Kidney (tissue), 14 donors: ENCODE measurements around the gene SCN4A. TPM values are rescaled to one million over a fixed set of nuclear protein-coding genes. Genes with fewer than 3 reads are reported as not detected.
"Not testable (repeated sequence)": the region's sequence is repeated elsewhere in the genome, so short reads cannot be mapped to it uniquely, and the experiment has no call there.

Source experiments
- DNase-seq, 5 donors: peaks; one replicate each; pipeline ENCODE4 v3.0.0-alpha.2; 2013 to 2020
- FAIRE-seq: peaks from 2 replicates; lab custom pipeline; 2012; peaks lifted over from hg19 to GRCh38; lab: Jason Lieb, UNC
- H3K27ac ChIP-seq, 2 donors: one replicate each; pipeline ENCODE4 v1.7.0; 2013; ENCODE audit warnings: low read depth in 2 of 2, low read length in 2 of 2, inconsistent platforms in 1 of 2
- H3K27me3 ChIP-seq: one replicate; pipeline ENCODE4 v1.7.1; 2013; ENCODE audit warnings: low read length, inconsistent platforms; ENCODE audit not compliant: control insufficient read depth, insufficient read depth
- H3K36me3 ChIP-seq, 3 donors: one replicate each; pipeline versions ENCODE4 v1.7.0 to v1.7.1; 2013; ENCODE audit warnings: low read length in 3 of 3, control low read depth in 1 of 3, inconsistent platforms in 1 of 3; ENCODE audit not compliant: insufficient read depth in 3 of 3, control insufficient read depth in 2 of 3
- H3K4me1 ChIP-seq, 3 donors: one replicate each; pipeline versions ENCODE4 v1.7.0 to v1.7.1; 2013; ENCODE audit warnings: low read length in 3 of 3, inconsistent platforms in 1 of 3, low read depth in 1 of 3; ENCODE audit not compliant: control insufficient read depth in 2 of 3, insufficient read depth in 2 of 3
- H3K4me3 ChIP-seq, 3 donors: one replicate each; pipeline versions ENCODE4 v1.7.0 to v1.8.1; 2013; ENCODE audit warnings: low read length in 3 of 3, control low read depth in 1 of 3, inconsistent platforms in 1 of 3
- H3K9ac ChIP-seq, 3 donors: one replicate each; pipeline versions ENCODE4 v1.7.0 to v1.7.1; 2013; ENCODE audit warnings: low read length in 3 of 3, control low read depth in 1 of 3, inconsistent platforms in 1 of 3
- H3K9me3 ChIP-seq, 3 donors: one replicate each; pipeline versions ENCODE4 v1.7.0 to v1.7.1; 2013; ENCODE audit warnings: low read length in 3 of 3, control low read depth in 1 of 3, inconsistent platforms in 1 of 3; ENCODE audit not compliant: control insufficient read depth in 2 of 3, insufficient read depth in 1 of 3
- CTCF ChIP-seq: IDR thresholded peaks from 3 replicates; pipeline ENCODE4 v1.5.1; 2012; ENCODE audit warnings: mild to moderate bottlenecking, moderate library complexity, borderline replicate concordance; ENCODE audit not compliant: insufficient read depth; ENCODE audit errors: extremely low read depth
- intact Hi-C: fragments of 100-400 bp; cut with DNase I; formaldehyde crosslinking; loops from one replicate; pipeline ENCODE4 v1.11.1; 2022
- polyA plus RNA-seq: library from polyadenylated mRNA; stranded (reverse); fragments of 350-450 nt; fragmentation: Illumina TruSeq; extraction: RNeasy Lipid Tissue Mini Kit (QIAGEN cat#74804); gene quantifications from one replicate; pipeline ENCODE4 v1.2.3, GENCODE V29; 2014; ENCODE audit warnings: low read depth, low replicate concordance; ENCODE audit not compliant: insufficient read depth
- total RNA-seq: library from RNA; stranded (reverse); fragmentation: NEBNext Ultra II Directional; extraction: Animal tissue kit (Norgen Biotek cat#: 25700); gene quantifications from one replicate; pipeline ENCODE4 v1.2.1, GENCODE V29; 2021
- donor health status: control.
- donor health status: control.
- donor health status: control.
- donor health status: control.
- donor health status: control.
- donor health status: DM: yes; HTN: yes; CAD: no.
- donor health status: Normal renal cell carcinoma (clear cell type).

SCN4A gene
- total and polyA plus RNA-seq, 2 donors from 2014 or later: 0.19 to 3.4 TPM

GRCh38 chr17:63926164-63926563 lies 46.6 kb downstream of the SCN4A start:
- H3K9me3 ChIP-seq: no peaks in the 10 kb centered on the region
- DNase-seq (no peak), FAIRE-seq (no peak)
- no peaks in the 10 kb centered on the region for H3K36me3 ChIP-seq
- H3K27me3 ChIP-seq: no peaks in the 10 kb centered on the region
- no peaks in the 10 kb centered on the region for H3K4me1 ChIP-seq
- H3K9ac ChIP-seq: no peak overlapping the region
- no peak overlapping the region for H3K4me3 ChIP-seq
- intact Hi-C loops: no loop called here
- no peak overlapping the region for H3K27ac ChIP-seq
- TF ChIP-seq CTCF: no peak

- no peak overlapping the region for H3K4me3 ChIP-seq
Measured at GRCh38 chr17:63925615-63926014, 47.1 kb downstream of the SCN4A start.

GRCh38 chr17:63922402-63922801 lies 50.3 kb downstream of the SCN4A start:
- H3K9ac ChIP-seq, H3K36me3 ChIP-seq, DNase-seq, H3K9me3 ChIP-seq, H3K4me3 ChIP-seq, H3K27me3 ChIP-seq, intact Hi-C loops, H3K27ac ChIP-seq, H3K4me1 ChIP-seq, FAIRE-seq: not testable (repeated sequence)

More at GRCh38 chr17:63925615-63926014, 47.1 kb downstream of the SCN4A start:
- Histone ChIP-seq H3K27me3 (no peaks in the 10 kb centered on the region), H3K36me3 (no peaks in the 10 kb centered on the region), H3K4me1 (no peaks in the 10 kb centered on the region), H3K9me3 (no peaks in the 10 kb centered on the region), H3K27ac (no peak overlapping the region), H3K9ac (no peak overlapping the region)
- DNase-seq (peak in 1 of 5 donors; percentile 44), FAIRE-seq (no peak)
- no peak for TF ChIP-seq CTCF
- intact Hi-C loops: no loop called here

- intact Hi-C loops, H3K27ac ChIP-seq, FAIRE-seq, DNase-seq, H3K9me3 ChIP-seq, H3K36me3 ChIP-seq, H3K4me3 ChIP-seq, H3K9ac ChIP-seq, H3K27me3 ChIP-seq, H3K4me1 ChIP-seq: not testable (repeated sequence)
Measured at GRCh38 chr17:63920779-63921178, 51.9 kb downstream of the SCN4A start.

- H3K9ac ChIP-seq, FAIRE-seq, H3K27ac ChIP-seq, H3K4me1 ChIP-seq, H3K9me3 ChIP-seq, H3K27me3 ChIP-seq, DNase-seq, H3K4me3 ChIP-seq, intact Hi-C loops, H3K36me3 ChIP-seq: not testable (repeated sequence)
Measured at GRCh38 chr17:63920050-63920449, 52.7 kb downstream of the SCN4A start.
